Endothelial cell of umbilical vein (primary cell): ENCODE measurements around the gene ATP13A2. TPM values are rescaled to one million over a fixed set of nuclear protein-coding genes. Genes with fewer than 3 reads are reported as not detected.
"Not testable (repeated sequence)": the region's sequence is repeated elsewhere in the genome, so short reads cannot be mapped to it uniquely, and the experiment has no call there.

ENCODE experiments used
- BruUV-seq: library from RNA; stranded (reverse); fragments of 400-500 nt; replicated peaks from 2 replicates; lab custom pipeline; 2021; lab: Mats Ljungman, UMichigan
- CTCF ChIA-PET: fragments of 300-600, 350-600 bp; sonication (Branson Sonifier 250); formaldehyde crosslinking; loops from one replicate; lab custom pipeline; 2021; ENCODE audit warnings: antibody characterized with exemption, inconsistent platforms; lab: Charles Lee
- POLR2A ChIA-PET: fragments of 300-600, 350-600 bp; sonication (Branson Sonifier 250); formaldehyde crosslinking; loops from one replicate; lab custom pipeline; 2021; ENCODE audit warnings: antibody characterized with exemption, inconsistent platforms; lab: Charles Lee
- DNase-seq: peaks from one replicate; pipeline ENCODE4 v3.0.0-alpha.2; 2011; ENCODE audit warnings: low read depth, low spot score
- FAIRE-seq: peaks from 2 replicates; lab custom pipeline; 2011; peaks lifted over from hg19 to GRCh38; lab: Jason Lieb, UNC
- H2AFZ ChIP-seq: 2 replicates; pipeline ENCODE4 v1.6.0; 2012; ENCODE audit warnings: low read depth, low read length, control low read depth, inconsistent platforms
- H3K27ac ChIP-seq: 2 replicates; pipeline ENCODE4 v1.5.1; 2011; ENCODE audit warnings: low read depth, mild to moderate bottlenecking, control low read depth, low read length, moderate library complexity; ENCODE audit not compliant: insufficient read depth
- H3K27me3 ChIP-seq, 2 experiments: 2 replicates each; pipeline versions ENCODE4 v1.6.0 to v1.6.1; 2011; ENCODE audit warnings: low read length in 2 of 2, mixed read lengths in 1 of 2; ENCODE audit not compliant: control insufficient read depth in 2 of 2, insufficient read depth in 2 of 2
- H3K36me3 ChIP-seq, 2 experiments: 2 replicates in 1 of 2; 3 replicates in 1 of 2; pipeline ENCODE4 v1.5.1; 2011; ENCODE audit warnings: low read length in 2 of 2, mild to moderate bottlenecking in 1 of 2, moderate library complexity in 1 of 2; ENCODE audit not compliant: control insufficient read depth in 2 of 2, insufficient read depth in 2 of 2; ENCODE audit errors: extremely low read depth in 1 of 2
- H3K4me1 ChIP-seq: 3 replicates; pipeline ENCODE4 v1.5.1; 2011; ENCODE audit warnings: mild to moderate bottlenecking, low read length; ENCODE audit not compliant: control insufficient read depth, insufficient read depth; ENCODE audit errors: extremely low read depth
- H3K4me2 ChIP-seq: 2 replicates; pipeline ENCODE4 v1.6.1; 2011; ENCODE audit warnings: low read length, control low read depth, mixed read lengths; ENCODE audit not compliant: insufficient read depth
- H3K4me3 ChIP-seq, 3 experiments: fragments of 200-600 bp in 1 of 3; sonication (generic), shearing (Covaris generic) in 1 of 3; replicated peaks in 1 of 3; 2 replicates each; pipeline ENCODE4 v1.5.1; 2011 to 2016; ENCODE audit warnings: control low read depth in 3 of 3, low read length in 3 of 3, mild to moderate bottlenecking in 2 of 3, inconsistent platforms in 1 of 3, low read depth in 1 of 3, moderate library complexity in 1 of 3; ENCODE audit not compliant: insufficient read depth in 1 of 3
- H3K79me2 ChIP-seq: 2 replicates; pipeline ENCODE4 v1.6.0; 2012; ENCODE audit warnings: low read length, inconsistent platforms; ENCODE audit not compliant: control insufficient read depth, insufficient read depth
- H3K9ac ChIP-seq: replicated peaks from 2 replicates; pipeline ENCODE3; 2011; ENCODE audit warnings: low read length, control low read depth; ENCODE audit not compliant: insufficient read depth; ENCODE audit errors: extremely low read depth
- H3K9me1 ChIP-seq: replicated peaks from 3 replicates; pipeline ENCODE4 v1.6.0; 2011; ENCODE audit warnings: mild to moderate bottlenecking, low read length; ENCODE audit not compliant: control insufficient read depth, insufficient read depth; ENCODE audit errors: extremely low read depth
- H3K9me3 ChIP-seq: replicated peaks from 2 replicates; pipeline ENCODE4 v1.5.1; 2012; ENCODE audit warnings: low read length, inconsistent platforms; ENCODE audit not compliant: control insufficient read depth, insufficient read depth
- H4K20me1 ChIP-seq: replicated peaks from 2 replicates; pipeline ENCODE3; 2011; ENCODE audit warnings: mild to moderate bottlenecking, low read length; ENCODE audit not compliant: control insufficient read depth, insufficient read depth; ENCODE audit errors: extremely low read depth
- EZH2 ChIP-seq: IDR thresholded peaks from 2 replicates; pipeline ENCODE4 v1.6.1; 2012; ENCODE audit warnings: borderline replicate concordance, low read depth, mild to moderate bottlenecking, moderate library complexity, low read length, inconsistent platforms; ENCODE audit not compliant: severe bottlenecking
- FOS ChIP-seq: IDR thresholded peaks from 2 replicates; pipeline ENCODE4 v1.6.1; 2011; ENCODE audit warnings: mild to moderate bottlenecking, low read length, moderate library complexity, borderline replicate concordance; ENCODE audit not compliant: insufficient read depth
- GATA2 ChIP-seq: IDR thresholded peaks from 2 replicates; pipeline ENCODE4 v1.7.0; 2011; ENCODE audit warnings: low read depth, mild to moderate bottlenecking, moderate library complexity, mixed read lengths, low read length; ENCODE audit not compliant: insufficient read length, insufficient read depth
- JUN ChIP-seq: IDR thresholded peaks from 2 replicates; pipeline ENCODE4 v1.6.1; 2011; ENCODE audit warnings: borderline replicate concordance, low read depth; ENCODE audit not compliant: insufficient read length, insufficient read depth
- MYC ChIP-seq: IDR thresholded peaks from one replicate; pipeline ENCODE4 v1.6.1; 2011; ENCODE audit warnings: mild to moderate bottlenecking, low read depth, low read length
- POLR2AphosphoS5 ChIP-seq: IDR thresholded peaks from 2 replicates; pipeline ENCODE4 v1.6.1; 2012; ENCODE audit warnings: low read depth, mild to moderate bottlenecking, control low read depth, low read length, moderate library complexity; ENCODE audit not compliant: insufficient read depth
- dilution Hi-C: fragments of 300-500 bp; cut with MboI; formaldehyde crosslinking; loops from one replicate; pipeline ENCODE4 v1.15.0; 2019; ENCODE audit warnings: low sequenced_read_pairs; ENCODE audit not compliant: extremely low pct_ligation_motif_present
- intact Hi-C: fragments of 100-400 bp; cut with micrococcal nuclease; formaldehyde crosslinking; loops from one replicate; pipeline ENCODE4 v1.10.0; 2022
- polyA plus RNA-seq, 4 experiments: library from polyadenylated mRNA; depleted of rRNA in 3 of 4; stranded (reverse) in 3 of 4; unstranded in 1 of 4; fragments of >200 nt; gene quantifications; 2 replicates each; pipeline versions ENCODE4 v1.2.1 to v1.2.3, GENCODE V29; 2011 to 2012; ENCODE audit warnings: missing spikeins in 1 of 4
- total RNA-seq: library from RNA; stranded (reverse); gene quantifications from 2 replicates; pipeline ENCODE4 v1.2.3, GENCODE V29; 2021
- TF ChIP-seq, protein P1 (sequence below): IDR thresholded peaks from 2 replicates; pipeline ENCODE4 v1.6.1; 2011; ENCODE audit not compliant: insufficient read depth, insufficient read length
- TF ChIP-seq, protein P2 (sequence below), 2 donors: IDR thresholded peaks; 1 replicate in 1 of 2; 2 replicates in 1 of 2; pipeline ENCODE4 v1.5.1; 2011; ENCODE audit warnings: low read length in 2 of 2, mild to moderate bottlenecking in 2 of 2, moderate library complexity in 2 of 2, control low read depth in 1 of 2, inconsistent platforms in 1 of 2, low read depth in 1 of 2; ENCODE audit not compliant: insufficient read depth in 1 of 2; ENCODE audit errors: extremely low read depth in 1 of 2

The ATP13A2 gene
- total and polyA plus RNA-seq, 2 donors (not counting 3 experiments of a cell fraction or from before 2014, with no cell fraction given), result 44.9 to 60.6 TPM

DNA sequence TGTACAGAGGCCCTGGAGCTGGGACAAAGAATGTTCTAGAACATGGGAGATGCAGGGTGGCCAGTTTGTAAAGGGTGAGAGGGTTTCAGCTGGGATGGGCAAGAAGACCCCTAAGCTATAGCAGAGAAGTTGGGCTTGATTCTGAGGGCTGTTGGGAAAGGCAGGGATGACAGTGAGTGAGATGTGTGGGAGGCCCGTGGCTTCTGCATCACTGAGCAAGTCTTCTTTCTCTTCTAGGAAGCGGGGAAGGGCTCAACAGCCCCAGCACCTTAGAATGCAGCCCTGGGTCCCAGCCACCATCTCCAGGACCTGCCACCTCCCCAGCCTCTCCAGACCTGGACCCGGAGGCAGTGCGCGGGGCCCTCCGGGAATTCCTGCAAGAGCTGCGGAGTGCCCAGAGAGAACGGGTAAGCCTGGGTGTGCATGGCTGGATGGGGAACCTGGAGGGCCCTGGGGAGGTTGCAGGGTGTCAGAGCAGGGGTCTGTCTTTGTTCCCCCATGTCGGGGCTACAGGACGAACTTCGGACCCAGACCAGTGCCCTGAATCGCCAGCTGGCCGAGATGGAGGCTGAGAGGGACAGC is 46.2 kb downstream of the ATP13A2 start:
- TF ChIP-seq, protein P1, sequence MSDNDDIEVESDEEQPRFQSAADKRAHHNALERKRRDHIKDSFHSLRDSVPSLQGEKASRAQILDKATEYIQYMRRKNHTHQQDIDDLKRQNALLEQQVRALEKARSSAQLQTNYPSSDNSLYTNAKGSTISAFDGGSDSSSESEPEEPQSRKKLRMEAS, result no peak
- TF ChIP-seq EZH2 (no peak), GATA2 (no peak), FOS (no peak), JUN (no peak), MYC (no peak), POLR2AphosphoS5 (no peak)
- TF ChIP-seq, protein P2, sequence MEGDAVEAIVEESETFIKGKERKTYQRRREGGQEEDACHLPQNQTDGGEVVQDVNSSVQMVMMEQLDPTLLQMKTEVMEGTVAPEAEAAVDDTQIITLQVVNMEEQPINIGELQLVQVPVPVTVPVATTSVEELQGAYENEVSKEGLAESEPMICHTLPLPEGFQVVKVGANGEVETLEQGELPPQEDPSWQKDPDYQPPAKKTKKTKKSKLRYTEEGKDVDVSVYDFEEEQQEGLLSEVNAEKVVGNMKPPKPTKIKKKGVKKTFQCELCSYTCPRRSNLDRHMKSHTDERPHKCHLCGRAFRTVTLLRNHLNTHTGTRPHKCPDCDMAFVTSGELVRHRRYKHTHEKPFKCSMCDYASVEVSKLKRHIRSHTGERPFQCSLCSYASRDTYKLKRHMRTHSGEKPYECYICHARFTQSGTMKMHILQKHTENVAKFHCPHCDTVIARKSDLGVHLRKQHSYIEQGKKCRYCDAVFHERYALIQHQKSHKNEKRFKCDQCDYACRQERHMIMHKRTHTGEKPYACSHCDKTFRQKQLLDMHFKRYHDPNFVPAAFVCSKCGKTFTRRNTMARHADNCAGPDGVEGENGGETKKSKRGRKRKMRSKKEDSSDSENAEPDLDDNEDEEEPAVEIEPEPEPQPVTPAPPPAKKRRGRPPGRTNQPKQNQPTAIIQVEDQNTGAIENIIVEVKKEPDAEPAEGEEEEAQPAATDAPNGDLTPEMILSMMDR (IDR thresholded peaks at IDR 0.05; ENCODE audit: extremely low read depth in 1 of 2, insufficient read depth in 1 of 2, low read depth in 1 of 2, low read length in 2 of 2), result no peak
- dilution Hi-C loops, result no loop called here
- H3K9me1 ChIP-seq, result no peaks in the 10 kb centered on the region
- H3K4me3 ChIP-seq, result no peak overlapping the region
- no peak overlapping the region for H3K9ac ChIP-seq
- H3K4me2 ChIP-seq, result no peak overlapping the region
- DNase-seq (no peak), FAIRE-seq (no peak)
- no peaks in the 10 kb centered on the region for H4K20me1 ChIP-seq
- intact Hi-C loops, result no loop called here
- no peaks in the 10 kb centered on the region for H3K9me3 ChIP-seq
- no peak overlapping the region for H2AFZ ChIP-seq
- no TSS peak for BruUV-seq
- H3K36me3 ChIP-seq, result peaks cover 0 to 8% of the 10 kb centered on the region in 2 experiments
- ChIA-PET CTCF (interaction anchor here (1.4 to 3.1 kb wide), 4 partner anchors 15 to 81 kb away, joined by 4 to 25 read pairs (median 13); partner anchors contain the start of gene MFAP2), POLR2A (no interaction called here)
- H3K4me1 ChIP-seq, result peaks cover 11% of the 10 kb centered on the region
- H3K79me2 ChIP-seq, result no peaks in the 10 kb centered on the region
- H3K27ac ChIP-seq, result no peak overlapping the region
- no peaks in the 10 kb centered on the region for H3K27me3 ChIP-seq

DNA sequence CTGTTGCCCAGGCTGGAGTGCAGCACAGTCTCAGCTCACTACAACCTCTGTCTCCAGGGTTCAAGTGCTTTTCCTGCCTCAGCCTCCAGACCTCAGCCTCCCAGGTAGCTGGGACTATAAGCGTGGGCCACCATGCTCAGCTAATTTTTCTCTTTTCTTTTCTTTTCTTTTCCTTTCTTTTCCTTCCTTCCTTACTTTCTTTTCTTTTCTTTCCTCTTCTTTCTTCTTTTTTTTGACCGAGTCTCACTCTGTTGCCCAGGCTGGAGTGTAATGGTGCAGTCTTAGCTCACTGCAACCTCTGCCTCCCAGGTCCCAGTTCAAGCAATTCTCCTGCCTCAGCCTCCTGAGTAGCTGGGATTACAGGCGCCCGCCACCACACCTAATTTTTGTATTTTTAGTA is 47.6 kb downstream of the ATP13A2 start:
- H3K79me2 ChIP-seq, intact Hi-C loops, FAIRE-seq, DNase-seq, BruUV-seq, H3K27ac ChIP-seq, H3K36me3 ChIP-seq, H2AFZ ChIP-seq, H3K9ac ChIP-seq, POLR2A ChIA-PET, H3K4me3 ChIP-seq, H3K9me3 ChIP-seq, H3K4me2 ChIP-seq, H4K20me1 ChIP-seq, H3K27me3 ChIP-seq, H3K9me1 ChIP-seq, dilution Hi-C loops: not testable (repeated sequence)
- H3K4me1 ChIP-seq, result peaks cover 11% of the 10 kb centered on the region
- CTCF ChIA-PET, result interaction anchor here (0.8 to 2.3 kb wide), 6 partner anchors 14 to 82 kb away, joined by 3 to 14 read pairs (median 3); no protein-coding TSS in a partner anchor
